Endothelial cell of umbilical vein (primary cell): ENCODE measurements around the gene KCNJ5. TPM values are rescaled to one million over a fixed set of nuclear protein-coding genes. Genes with fewer than 3 reads are reported as not detected.
A peak's percentile ranks its signal among the peaks of the same experiment; 100 is the strongest.

Experiments used
- BruUV-seq: library from RNA; stranded (reverse); fragments of 400-500 nt; replicated peaks from 2 replicates; lab custom pipeline; 2021; lab: Mats Ljungman, UMichigan
- CTCF ChIA-PET: fragments of 300-600, 350-600 bp; sonication (Branson Sonifier 250); formaldehyde crosslinking; loops from one replicate; lab custom pipeline; 2021; ENCODE audit warnings: antibody characterized with exemption, inconsistent platforms; lab: Charles Lee
- POLR2A ChIA-PET: fragments of 300-600, 350-600 bp; sonication (Branson Sonifier 250); formaldehyde crosslinking; loops from one replicate; lab custom pipeline; 2021; ENCODE audit warnings: antibody characterized with exemption, inconsistent platforms; lab: Charles Lee
- DNase-seq: peaks from one replicate; pipeline ENCODE4 v3.0.0-alpha.2; 2011; ENCODE audit warnings: low read depth, low spot score
- FAIRE-seq: peaks from 2 replicates; lab custom pipeline; 2011; peaks lifted over from hg19 to GRCh38; lab: Jason Lieb, UNC
- H2AFZ ChIP-seq: 2 replicates; pipeline ENCODE4 v1.6.0; 2012; ENCODE audit warnings: low read depth, low read length, control low read depth, inconsistent platforms
- H3K27ac ChIP-seq: 2 replicates; pipeline ENCODE4 v1.5.1; 2011; ENCODE audit warnings: low read depth, mild to moderate bottlenecking, control low read depth, low read length, moderate library complexity; ENCODE audit not compliant: insufficient read depth
- H3K27me3 ChIP-seq, 2 experiments: 2 replicates each; pipeline versions ENCODE4 v1.6.0 to v1.6.1; 2011; ENCODE audit warnings: low read length in 2 of 2, mixed read lengths in 1 of 2; ENCODE audit not compliant: control insufficient read depth in 2 of 2, insufficient read depth in 2 of 2
- H3K36me3 ChIP-seq, 2 experiments: 2 replicates in 1 of 2; 3 replicates in 1 of 2; pipeline ENCODE4 v1.5.1; 2011; ENCODE audit warnings: low read length in 2 of 2, mild to moderate bottlenecking in 1 of 2, moderate library complexity in 1 of 2; ENCODE audit not compliant: control insufficient read depth in 2 of 2, insufficient read depth in 2 of 2; ENCODE audit errors: extremely low read depth in 1 of 2
- H3K4me1 ChIP-seq: 3 replicates; pipeline ENCODE4 v1.5.1; 2011; ENCODE audit warnings: mild to moderate bottlenecking, low read length; ENCODE audit not compliant: control insufficient read depth, insufficient read depth; ENCODE audit errors: extremely low read depth
- H3K4me2 ChIP-seq: 2 replicates; pipeline ENCODE4 v1.6.1; 2011; ENCODE audit warnings: low read length, control low read depth, mixed read lengths; ENCODE audit not compliant: insufficient read depth
- H3K4me3 ChIP-seq, 3 experiments: fragments of 200-600 bp in 1 of 3; sonication (generic), shearing (Covaris generic) in 1 of 3; replicated peaks in 1 of 3; 2 replicates each; pipeline ENCODE4 v1.5.1; 2011 to 2016; ENCODE audit warnings: control low read depth in 3 of 3, low read length in 3 of 3, mild to moderate bottlenecking in 2 of 3, inconsistent platforms in 1 of 3, low read depth in 1 of 3, moderate library complexity in 1 of 3; ENCODE audit not compliant: insufficient read depth in 1 of 3
- H3K79me2 ChIP-seq: 2 replicates; pipeline ENCODE4 v1.6.0; 2012; ENCODE audit warnings: low read length, inconsistent platforms; ENCODE audit not compliant: control insufficient read depth, insufficient read depth
- H3K9ac ChIP-seq: replicated peaks from 2 replicates; pipeline ENCODE3; 2011; ENCODE audit warnings: low read length, control low read depth; ENCODE audit not compliant: insufficient read depth; ENCODE audit errors: extremely low read depth
- H3K9me1 ChIP-seq: replicated peaks from 3 replicates; pipeline ENCODE4 v1.6.0; 2011; ENCODE audit warnings: mild to moderate bottlenecking, low read length; ENCODE audit not compliant: control insufficient read depth, insufficient read depth; ENCODE audit errors: extremely low read depth
- H3K9me3 ChIP-seq: replicated peaks from 2 replicates; pipeline ENCODE4 v1.5.1; 2012; ENCODE audit warnings: low read length, inconsistent platforms; ENCODE audit not compliant: control insufficient read depth, insufficient read depth
- H4K20me1 ChIP-seq: replicated peaks from 2 replicates; pipeline ENCODE3; 2011; ENCODE audit warnings: mild to moderate bottlenecking, low read length; ENCODE audit not compliant: control insufficient read depth, insufficient read depth; ENCODE audit errors: extremely low read depth
- POLR2AphosphoS5 ChIP-seq: IDR thresholded peaks from 2 replicates; pipeline ENCODE4 v1.6.1; 2012; ENCODE audit warnings: low read depth, mild to moderate bottlenecking, control low read depth, low read length, moderate library complexity; ENCODE audit not compliant: insufficient read depth
- dilution Hi-C: fragments of 300-500 bp; cut with MboI; formaldehyde crosslinking; loops from one replicate; pipeline ENCODE4 v1.15.0; 2019; ENCODE audit warnings: low sequenced_read_pairs; ENCODE audit not compliant: extremely low pct_ligation_motif_present
- intact Hi-C: fragments of 100-400 bp; cut with micrococcal nuclease; formaldehyde crosslinking; loops from one replicate; pipeline ENCODE4 v1.10.0; 2022
- polyA plus RNA-seq, 4 experiments: library from polyadenylated mRNA; depleted of rRNA in 3 of 4; stranded (reverse) in 3 of 4; unstranded in 1 of 4; fragments of >200 nt; gene quantifications; 2 replicates each; pipeline versions ENCODE4 v1.2.1 to v1.2.3, GENCODE V29; 2011 to 2012; ENCODE audit warnings: missing spikeins in 1 of 4
- total RNA-seq: library from RNA; stranded (reverse); gene quantifications from 2 replicates; pipeline ENCODE4 v1.2.3, GENCODE V29; 2021
- TF ChIP-seq, protein P1 (sequence below): IDR thresholded peaks from 2 replicates; pipeline ENCODE4 v1.6.1; 2011; ENCODE audit not compliant: insufficient read depth, insufficient read length
- TF ChIP-seq, protein P2 (sequence below), 2 donors: IDR thresholded peaks; 1 replicate in 1 of 2; 2 replicates in 1 of 2; pipeline ENCODE4 v1.5.1; 2011; ENCODE audit warnings: low read length in 2 of 2, mild to moderate bottlenecking in 2 of 2, moderate library complexity in 2 of 2, control low read depth in 1 of 2, inconsistent platforms in 1 of 2, low read depth in 1 of 2; ENCODE audit not compliant: insufficient read depth in 1 of 2; ENCODE audit errors: extremely low read depth in 1 of 2

KCNJ5 gene
- total and polyA plus RNA-seq, 2 donors (not counting 3 experiments of a cell fraction or from before 2014, with no cell fraction given) = 0.13 TPM; not detected in 1

DNA sequence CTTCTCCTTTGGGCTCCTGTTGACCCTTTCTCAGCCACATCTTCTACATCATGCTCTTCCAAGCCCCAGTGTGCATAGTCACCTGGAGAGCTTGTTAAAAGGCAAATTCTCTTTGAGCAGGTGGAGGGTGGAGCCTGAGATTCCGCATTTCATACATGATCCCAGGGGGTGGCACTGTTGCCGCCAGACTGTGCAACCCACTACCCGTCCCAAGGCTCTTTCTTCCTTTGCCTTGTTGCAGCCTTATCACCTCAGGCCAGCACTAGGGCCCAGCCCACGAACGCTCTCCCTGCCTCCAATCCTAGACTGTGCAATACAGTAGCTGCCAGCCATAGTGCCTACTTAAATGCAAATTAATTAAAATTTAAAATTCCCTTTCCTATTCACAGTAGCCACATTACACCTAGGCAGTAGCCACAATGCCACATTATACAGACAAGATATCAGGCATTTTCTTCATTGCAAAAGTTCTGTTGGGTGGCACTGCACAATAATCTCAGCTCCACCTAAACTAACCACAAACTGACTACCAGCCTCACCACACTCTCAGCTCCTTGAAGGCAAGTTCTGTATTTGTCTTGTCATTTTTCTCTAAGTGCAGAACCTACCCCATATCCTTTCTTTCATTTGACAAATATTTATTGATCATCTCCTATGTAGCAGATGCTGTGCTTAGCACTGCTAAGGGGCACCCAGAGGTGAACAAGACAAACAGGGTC, 4.6 kb upstream of the KCNJ5 start:
- Histone ChIP-seq H3K27me3 (peaks cover 51 to 62% of the 10 kb centered on the region in 2 experiments), H2AFZ (no peak overlapping the region), H3K27ac (no peak overlapping the region), H3K79me2 (no peaks in the 10 kb centered on the region), H3K9ac (no peak overlapping the region), H3K9me1 (no peaks in the 10 kb centered on the region), H3K36me3 (no peaks in the 10 kb centered on the region), H3K9me3 (no peaks in the 10 kb centered on the region), H4K20me1 (no peaks in the 10 kb centered on the region), H3K4me1 (peaks cover 5% of the 10 kb centered on the region), H3K4me2 (no peak overlapping the region), H3K4me3 (no peak overlapping the region)
- FAIRE-seq = no peak
- CTCF ChIA-PET = interaction anchor here (0.9 to 11.2 kb wide), 10 partner anchors 8 to 729 kb away, joined by 4 to 951 read pairs (median 22); partner anchors contain the start of gene TP53AIP1
- POLR2A ChIA-PET = interaction anchor here (1.6 kb wide), 1 partner anchor 70 kb away, joined by 5 read pairs; no protein-coding TSS in a partner anchor
- TF ChIP-seq, protein P1, sequence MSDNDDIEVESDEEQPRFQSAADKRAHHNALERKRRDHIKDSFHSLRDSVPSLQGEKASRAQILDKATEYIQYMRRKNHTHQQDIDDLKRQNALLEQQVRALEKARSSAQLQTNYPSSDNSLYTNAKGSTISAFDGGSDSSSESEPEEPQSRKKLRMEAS = no peak
- no peak for TF ChIP-seq POLR2AphosphoS5
- TF ChIP-seq, protein P2, sequence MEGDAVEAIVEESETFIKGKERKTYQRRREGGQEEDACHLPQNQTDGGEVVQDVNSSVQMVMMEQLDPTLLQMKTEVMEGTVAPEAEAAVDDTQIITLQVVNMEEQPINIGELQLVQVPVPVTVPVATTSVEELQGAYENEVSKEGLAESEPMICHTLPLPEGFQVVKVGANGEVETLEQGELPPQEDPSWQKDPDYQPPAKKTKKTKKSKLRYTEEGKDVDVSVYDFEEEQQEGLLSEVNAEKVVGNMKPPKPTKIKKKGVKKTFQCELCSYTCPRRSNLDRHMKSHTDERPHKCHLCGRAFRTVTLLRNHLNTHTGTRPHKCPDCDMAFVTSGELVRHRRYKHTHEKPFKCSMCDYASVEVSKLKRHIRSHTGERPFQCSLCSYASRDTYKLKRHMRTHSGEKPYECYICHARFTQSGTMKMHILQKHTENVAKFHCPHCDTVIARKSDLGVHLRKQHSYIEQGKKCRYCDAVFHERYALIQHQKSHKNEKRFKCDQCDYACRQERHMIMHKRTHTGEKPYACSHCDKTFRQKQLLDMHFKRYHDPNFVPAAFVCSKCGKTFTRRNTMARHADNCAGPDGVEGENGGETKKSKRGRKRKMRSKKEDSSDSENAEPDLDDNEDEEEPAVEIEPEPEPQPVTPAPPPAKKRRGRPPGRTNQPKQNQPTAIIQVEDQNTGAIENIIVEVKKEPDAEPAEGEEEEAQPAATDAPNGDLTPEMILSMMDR (IDR thresholded peaks at IDR 0.05; ENCODE audit: extremely low read depth in 1 of 2, insufficient read depth in 1 of 2, low read depth in 1 of 2, low read length in 2 of 2) = peak; percentile 13 to 49
- BruUV-seq = no TSS peak
- dilution Hi-C loops = no loop called here
- no peak for DNase-seq
- intact Hi-C loops = no loop called here
